DND-41 (cell line): ENCODE measurements around the gene KCNC1.

Experiments used
- ATAC-seq: fragments of 200-7000 bp; cut with Tn5 transposase; 3 replicates; pipeline ENCODE4 v1.9.1; 2021; ENCODE audit warnings: low read depth; ENCODE audit not compliant: insufficient read depth
- DNase-seq: peaks from one replicate; pipeline ENCODE4 v3.0.0-alpha.2; 2020
- H2AFZ ChIP-seq: 2 replicates; pipeline ENCODE4 v1.6.0; 2012; ENCODE audit warnings: low read depth, low read length
- H3K27ac ChIP-seq: 2 replicates; pipeline ENCODE4 v1.5.1; 2012; ENCODE audit warnings: low read length, inconsistent platforms
- H3K27me3 ChIP-seq: fragments of 200-600 bp; sonication (generic); 2 replicates; pipeline ENCODE4 v1.6.0; 2012; ENCODE audit warnings: low read length, mild to moderate bottlenecking, inconsistent platforms; ENCODE audit not compliant: insufficient read depth, poor library complexity
- H3K36me3 ChIP-seq: 2 replicates; pipeline ENCODE4 v1.5.1; 2012; ENCODE audit warnings: low read length, inconsistent platforms; ENCODE audit not compliant: insufficient read depth
- H3K4me1 ChIP-seq: 2 replicates; pipeline ENCODE4 v1.5.1; 2012; ENCODE audit warnings: mild to moderate bottlenecking, low read length; ENCODE audit not compliant: insufficient read depth
- H3K4me2 ChIP-seq: 2 replicates; pipeline ENCODE4 v1.6.0; 2012; ENCODE audit warnings: mild to moderate bottlenecking, moderate library complexity, low read length, inconsistent platforms; ENCODE audit not compliant: insufficient read depth
- H3K4me3 ChIP-seq, 2 experiments: fragments of 200-600 bp in 1 of 2; shearing (Covaris generic) in 1 of 2; 2 replicates each; pipeline ENCODE4 v1.5.1; 2012 to 2016; ENCODE audit warnings: inconsistent platforms in 2 of 2, low read length in 2 of 2, mild to moderate bottlenecking in 2 of 2, low read depth in 1 of 2, moderate library complexity in 1 of 2
- H3K79me2 ChIP-seq: 2 replicates; pipeline ENCODE4 v1.6.0; 2012; ENCODE audit warnings: low read length, inconsistent platforms; ENCODE audit not compliant: insufficient read depth
- H3K9ac ChIP-seq: 2 replicates; pipeline ENCODE4 v1.6.0; 2012; ENCODE audit warnings: low read depth, mild to moderate bottlenecking, inconsistent platforms, low read length, moderate library complexity
- H3K9me3 ChIP-seq: 2 replicates; pipeline ENCODE4 v1.5.1; 2012; ENCODE audit warnings: low read length, moderate library complexity, mild to moderate bottlenecking, inconsistent platforms; ENCODE audit not compliant: insufficient read depth, severe bottlenecking
- H4K20me1 ChIP-seq: 2 replicates; pipeline ENCODE4 v1.6.0; 2012; ENCODE audit warnings: low read length; ENCODE audit not compliant: insufficient read depth
- EZH2 ChIP-seq: IDR thresholded peaks from 3 replicates; pipeline ENCODE4 v1.6.1; 2012; ENCODE audit warnings: borderline replicate concordance, low read depth, mild to moderate bottlenecking, moderate library complexity, low read length, inconsistent platforms; ENCODE audit not compliant: severe bottlenecking
- TF ChIP-seq, protein P1 (sequence below): IDR thresholded peaks from 2 replicates; pipeline ENCODE4 v1.5.1; 2012; ENCODE audit warnings: borderline replicate concordance, low read length, moderate library complexity, mild to moderate bottlenecking; ENCODE audit not compliant: poor library complexity, severe bottlenecking; ENCODE audit errors: extremely low read depth

KCNC1 gene

DNA sequence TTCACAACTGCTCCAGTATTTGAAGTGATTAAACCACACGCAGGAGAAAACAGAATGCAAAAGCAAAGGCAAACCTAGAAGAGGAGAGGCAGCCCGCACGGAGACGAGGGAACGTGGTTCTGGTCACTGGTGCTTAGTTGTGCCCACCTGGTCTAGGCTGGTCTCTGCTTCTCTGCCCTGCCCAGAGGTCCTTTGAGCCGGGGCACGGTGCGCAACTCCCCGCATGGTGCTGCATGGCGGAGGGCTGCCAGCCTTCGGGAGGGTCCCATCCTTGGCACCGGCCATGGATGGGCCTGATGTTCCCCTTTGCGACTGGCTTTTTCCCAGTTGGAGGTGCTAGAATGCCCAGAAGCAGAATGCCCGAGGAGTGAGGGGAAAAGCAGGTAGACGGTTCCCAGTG, 46.1 kb downstream of the KCNC1 start:
- H3K36me3 ChIP-seq: no peaks in the 10 kb centered on the region
- no peak overlapping the region for H2AFZ ChIP-seq
- H3K9ac ChIP-seq: no peak overlapping the region
- no peak overlapping the region for H3K4me3 ChIP-seq
- no peak for TF ChIP-seq EZH2
- TF ChIP-seq, protein P1, sequence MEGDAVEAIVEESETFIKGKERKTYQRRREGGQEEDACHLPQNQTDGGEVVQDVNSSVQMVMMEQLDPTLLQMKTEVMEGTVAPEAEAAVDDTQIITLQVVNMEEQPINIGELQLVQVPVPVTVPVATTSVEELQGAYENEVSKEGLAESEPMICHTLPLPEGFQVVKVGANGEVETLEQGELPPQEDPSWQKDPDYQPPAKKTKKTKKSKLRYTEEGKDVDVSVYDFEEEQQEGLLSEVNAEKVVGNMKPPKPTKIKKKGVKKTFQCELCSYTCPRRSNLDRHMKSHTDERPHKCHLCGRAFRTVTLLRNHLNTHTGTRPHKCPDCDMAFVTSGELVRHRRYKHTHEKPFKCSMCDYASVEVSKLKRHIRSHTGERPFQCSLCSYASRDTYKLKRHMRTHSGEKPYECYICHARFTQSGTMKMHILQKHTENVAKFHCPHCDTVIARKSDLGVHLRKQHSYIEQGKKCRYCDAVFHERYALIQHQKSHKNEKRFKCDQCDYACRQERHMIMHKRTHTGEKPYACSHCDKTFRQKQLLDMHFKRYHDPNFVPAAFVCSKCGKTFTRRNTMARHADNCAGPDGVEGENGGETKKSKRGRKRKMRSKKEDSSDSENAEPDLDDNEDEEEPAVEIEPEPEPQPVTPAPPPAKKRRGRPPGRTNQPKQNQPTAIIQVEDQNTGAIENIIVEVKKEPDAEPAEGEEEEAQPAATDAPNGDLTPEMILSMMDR: no peak
- H3K9me3 ChIP-seq: no peaks in the 10 kb centered on the region
- no peak overlapping the region for H3K4me2 ChIP-seq
- no peaks in the 10 kb centered on the region for H3K4me1 ChIP-seq
- no peak for DNase-seq
- H3K27me3 ChIP-seq: no peaks in the 10 kb centered on the region
- no peaks in the 10 kb centered on the region for H3K79me2 ChIP-seq
- no peak for ATAC-seq
- no peaks in the 10 kb centered on the region for H4K20me1 ChIP-seq
- H3K27ac ChIP-seq: no peak overlapping the region

DNA sequence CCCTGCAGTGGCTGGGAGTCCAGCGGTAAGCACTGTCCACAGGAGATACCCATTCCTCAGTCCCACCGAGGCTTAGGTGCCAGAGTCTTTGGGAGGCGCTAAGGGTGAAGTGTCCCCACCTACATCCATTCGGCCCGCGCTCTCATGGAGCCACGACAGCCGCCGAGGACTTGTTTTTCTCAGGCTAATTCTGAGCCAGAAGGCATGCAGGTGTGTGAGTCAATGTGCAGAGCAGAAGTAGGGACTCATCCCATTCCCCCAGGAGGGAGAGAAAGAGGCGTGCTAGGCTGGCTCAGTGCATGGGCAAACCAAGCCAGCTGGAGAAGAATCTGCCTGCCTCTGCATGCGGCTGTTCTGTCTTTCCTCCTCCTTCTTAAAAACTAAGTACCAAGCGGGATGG, 46.6 kb downstream of the KCNC1 start:
- H3K27ac ChIP-seq: no peak overlapping the region
- H3K36me3 ChIP-seq: no peaks in the 10 kb centered on the region
- no peak overlapping the region for H3K4me3 ChIP-seq
- DNase-seq (no peak), ATAC-seq (no peak)
- H3K4me1 ChIP-seq: no peaks in the 10 kb centered on the region
- H3K4me2 ChIP-seq: no peak overlapping the region
- H2AFZ ChIP-seq: no peak overlapping the region
- no peaks in the 10 kb centered on the region for H4K20me1 ChIP-seq
- H3K9me3 ChIP-seq: no peaks in the 10 kb centered on the region
- no peak overlapping the region for H3K9ac ChIP-seq
- H3K27me3 ChIP-seq: no peaks in the 10 kb centered on the region
- TF ChIP-seq, protein P1: no peak
- no peak for TF ChIP-seq EZH2
- H3K79me2 ChIP-seq: no peaks in the 10 kb centered on the region

DNA sequence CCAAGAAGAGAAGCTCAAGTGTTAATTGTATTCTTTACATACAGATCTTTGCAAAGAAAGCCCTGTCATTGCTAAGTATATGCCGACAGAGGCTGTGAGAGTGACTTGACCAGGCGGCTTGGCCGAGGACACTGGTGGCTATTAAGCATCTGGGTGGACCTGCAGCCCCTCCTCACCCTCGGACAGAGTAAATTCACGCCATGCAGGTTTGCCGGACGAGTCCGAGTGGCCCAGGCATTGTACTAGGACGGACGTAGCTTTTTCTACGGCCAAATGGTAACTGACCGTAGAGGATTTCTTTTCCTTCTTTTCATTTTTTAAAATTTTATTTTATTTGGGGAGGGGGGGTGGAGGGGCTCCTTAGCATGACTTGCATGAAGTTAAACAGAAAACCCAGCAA, 47.0 kb downstream of the KCNC1 start:
- Histone ChIP-seq H3K36me3 (no peaks in the 10 kb centered on the region), H3K79me2 (no peaks in the 10 kb centered on the region), H3K27me3 (no peaks in the 10 kb centered on the region), H4K20me1 (no peaks in the 10 kb centered on the region), H3K4me1 (no peaks in the 10 kb centered on the region), H3K27ac (no peak overlapping the region), H3K9me3 (no peaks in the 10 kb centered on the region), H3K4me3 (no peak overlapping the region), H3K4me2 (no peak overlapping the region), H3K9ac (no peak overlapping the region), H2AFZ (no peak overlapping the region)
- no peak for TF ChIP-seq EZH2
- TF ChIP-seq, protein P1: no peak
- no peak for DNase-seq
- ATAC-seq: no peak

DNA sequence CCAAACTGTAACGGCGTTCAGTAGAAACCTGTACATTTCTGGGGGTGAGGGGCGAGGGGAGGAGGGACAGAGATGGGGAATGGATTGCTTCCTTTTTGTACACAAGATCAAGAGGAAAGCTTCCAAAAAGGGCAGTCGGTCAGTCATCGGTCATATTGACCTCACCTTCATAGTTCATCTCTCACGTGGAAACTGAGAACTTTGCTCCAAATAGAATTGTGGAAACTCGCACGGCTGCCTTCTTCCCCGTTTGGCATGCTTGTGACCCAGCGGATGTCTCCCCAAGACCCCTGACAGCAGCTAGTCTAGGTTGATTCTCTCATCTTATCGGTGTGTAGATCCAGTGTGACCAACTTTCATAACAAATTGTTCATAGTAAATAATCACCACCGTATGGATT, 47.6 kb downstream of the KCNC1 start:
- Histone ChIP-seq H3K4me3 (no peak overlapping the region), H3K4me1 (no peaks in the 10 kb centered on the region), H3K79me2 (no peaks in the 10 kb centered on the region), H3K27me3 (no peaks in the 10 kb centered on the region), H2AFZ (no peak overlapping the region), H3K9me3 (no peaks in the 10 kb centered on the region), H4K20me1 (no peaks in the 10 kb centered on the region), H3K4me2 (no peak overlapping the region), H3K27ac (no peak overlapping the region), H3K36me3 (no peaks in the 10 kb centered on the region), H3K9ac (no peak overlapping the region)
- ATAC-seq (no peak), DNase-seq (no peak)
- TF ChIP-seq, protein P1: no peak
- no peak for TF ChIP-seq EZH2
